HG03565 (cell line): ENCODE measurements around the gene HRG.
A peak's percentile ranks its signal among the peaks of the same experiment; 100 is the strongest.
"Not testable (repeated sequence)": the region's sequence is repeated elsewhere in the genome, so short reads cannot be mapped to it uniquely, and the experiment has no call there.

ENCODE experiments used
- ATAC-seq: cut with Tn5 transposase; IDR thresholded peaks from one replicate; pipeline ENCODE4 v1.9.1; 2021; ENCODE audit warnings: mild to moderate bottlenecking, moderate library complexity; ENCODE audit not compliant: unreplicated experiment

Gene HRG, protein sequence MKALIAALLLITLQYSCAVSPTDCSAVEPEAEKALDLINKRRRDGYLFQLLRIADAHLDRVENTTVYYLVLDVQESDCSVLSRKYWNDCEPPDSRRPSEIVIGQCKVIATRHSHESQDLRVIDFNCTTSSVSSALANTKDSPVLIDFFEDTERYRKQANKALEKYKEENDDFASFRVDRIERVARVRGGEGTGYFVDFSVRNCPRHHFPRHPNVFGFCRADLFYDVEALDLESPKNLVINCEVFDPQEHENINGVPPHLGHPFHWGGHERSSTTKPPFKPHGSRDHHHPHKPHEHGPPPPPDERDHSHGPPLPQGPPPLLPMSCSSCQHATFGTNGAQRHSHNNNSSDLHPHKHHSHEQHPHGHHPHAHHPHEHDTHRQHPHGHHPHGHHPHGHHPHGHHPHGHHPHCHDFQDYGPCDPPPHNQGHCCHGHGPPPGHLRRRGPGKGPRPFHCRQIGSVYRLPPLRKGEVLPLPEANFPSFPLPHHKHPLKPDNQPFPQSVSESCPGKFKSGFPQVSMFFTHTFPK

DNA sequence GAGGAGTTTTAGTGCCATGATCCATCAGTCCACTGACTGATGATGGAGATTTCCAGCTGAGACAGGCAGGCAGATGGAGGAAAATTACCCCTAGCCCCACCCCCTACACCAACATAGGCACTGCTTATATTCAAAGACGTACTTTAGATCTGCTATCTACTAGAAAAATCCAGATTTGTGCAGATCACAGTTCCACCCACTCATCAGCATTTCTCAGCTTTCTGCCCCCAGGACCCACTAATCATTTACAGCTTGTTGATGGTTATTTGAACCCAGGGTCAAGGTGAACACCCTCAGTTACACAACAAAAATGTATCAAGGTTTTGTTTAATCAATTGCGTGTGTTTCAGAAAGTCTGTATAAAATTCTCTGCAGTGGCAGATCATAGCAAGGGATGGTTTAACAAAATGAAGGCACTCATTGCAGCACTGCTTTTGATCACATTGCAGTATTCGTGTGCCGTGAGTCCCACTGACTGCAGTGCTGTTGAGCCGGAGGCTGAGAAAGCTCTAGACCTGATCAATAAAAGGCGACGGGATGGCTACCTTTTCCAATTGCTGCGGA lies at the start of gene HRG:
HRG (plus strand) TSS at position 390 of the 564 bp plus-strand sequence; CDS start at position 408, 18 bp downstream.
- no peak for ATAC-seq

DNA sequence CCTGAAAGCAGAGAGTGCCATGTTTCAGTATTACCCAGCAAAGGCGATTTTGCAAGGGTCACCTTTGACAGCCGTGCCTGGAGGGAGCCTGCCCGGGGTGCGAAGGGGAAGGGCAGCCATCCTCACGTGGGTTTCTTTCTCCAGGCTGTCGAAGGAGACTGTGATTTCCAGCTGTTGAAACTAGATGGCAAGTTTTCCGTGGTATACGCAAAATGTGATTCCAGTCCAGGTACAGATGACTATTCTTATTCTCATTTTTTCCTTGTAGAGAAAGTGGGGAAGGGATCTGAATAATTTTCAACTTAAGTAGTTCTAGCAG lies 49.6 kb upstream of the HRG start:
- no peak for ATAC-seq

DNA sequence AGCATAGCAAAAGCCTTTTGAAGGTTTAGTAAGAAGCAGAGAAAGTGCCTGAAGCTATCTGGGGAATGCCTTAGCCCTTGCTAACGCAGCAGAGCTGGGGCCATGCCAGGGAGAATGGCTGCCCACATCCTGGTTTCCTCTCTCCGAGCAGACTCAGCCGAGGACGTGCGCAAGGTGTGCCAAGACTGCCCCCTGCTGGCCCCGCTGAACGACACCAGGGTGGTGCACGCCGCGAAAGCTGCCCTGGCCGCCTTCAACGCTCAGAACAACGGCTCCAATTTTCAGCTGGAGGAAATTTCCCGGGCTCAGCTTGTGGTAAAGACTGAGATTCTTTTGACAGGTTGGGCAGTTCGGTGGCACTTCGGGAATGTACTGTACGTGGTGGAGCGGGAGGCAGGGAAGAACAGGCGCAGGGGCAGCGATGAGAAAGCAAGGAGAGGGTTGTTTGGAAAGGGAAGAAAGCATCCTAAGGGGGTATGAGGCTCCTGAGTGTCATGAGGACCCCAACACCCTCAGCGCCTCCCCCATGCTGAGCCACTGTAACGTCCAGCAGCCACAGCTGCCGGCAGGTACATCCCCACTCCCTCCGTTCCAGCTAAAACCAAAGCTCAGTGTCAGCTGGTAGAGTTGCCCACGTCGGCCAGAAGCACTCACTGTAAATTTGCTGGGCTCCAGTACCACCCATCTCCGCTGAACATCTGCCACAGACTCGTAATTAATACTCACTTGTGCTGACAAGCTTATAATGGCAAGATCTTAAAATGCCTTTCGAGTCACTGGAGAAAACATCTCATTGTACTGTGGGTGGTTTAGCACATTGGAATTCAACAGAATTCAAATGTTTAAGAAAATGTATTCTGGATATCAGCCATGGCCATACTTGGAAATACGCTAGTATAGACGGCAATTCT lies 48.5 kb upstream of the HRG start:
- peak; percentile 75 for ATAC-seq

DNA sequence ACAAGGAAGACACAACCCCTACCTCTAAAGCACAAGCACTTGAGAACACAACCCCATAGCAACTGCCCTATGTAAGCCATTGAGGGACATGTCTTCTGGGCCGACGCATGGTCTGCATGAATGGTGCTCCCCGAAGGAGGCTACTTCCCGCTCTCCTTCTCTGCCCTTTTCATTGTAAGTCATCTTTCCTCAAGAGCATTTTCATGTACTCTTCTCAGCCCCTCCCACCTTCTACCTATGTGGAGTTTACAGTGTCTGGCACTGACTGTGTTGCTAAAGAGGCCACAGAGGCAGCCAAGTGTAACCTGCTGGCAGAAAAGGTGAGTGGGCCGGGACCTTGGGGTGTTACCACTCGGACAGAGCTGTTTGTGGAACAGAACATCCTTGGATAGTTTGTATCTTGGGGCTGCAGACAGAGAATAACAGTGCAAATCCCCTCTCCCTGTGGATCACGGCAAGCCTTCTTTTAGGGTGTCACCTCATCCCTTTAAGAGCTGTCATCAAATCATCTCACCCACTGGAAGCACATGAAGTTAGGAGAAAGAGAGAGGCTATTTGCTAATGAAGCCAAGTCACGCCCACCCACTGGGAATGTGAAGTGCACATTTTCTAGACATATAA lies 47.4 kb upstream of the HRG start:
- no peak for ATAC-seq

DNA sequence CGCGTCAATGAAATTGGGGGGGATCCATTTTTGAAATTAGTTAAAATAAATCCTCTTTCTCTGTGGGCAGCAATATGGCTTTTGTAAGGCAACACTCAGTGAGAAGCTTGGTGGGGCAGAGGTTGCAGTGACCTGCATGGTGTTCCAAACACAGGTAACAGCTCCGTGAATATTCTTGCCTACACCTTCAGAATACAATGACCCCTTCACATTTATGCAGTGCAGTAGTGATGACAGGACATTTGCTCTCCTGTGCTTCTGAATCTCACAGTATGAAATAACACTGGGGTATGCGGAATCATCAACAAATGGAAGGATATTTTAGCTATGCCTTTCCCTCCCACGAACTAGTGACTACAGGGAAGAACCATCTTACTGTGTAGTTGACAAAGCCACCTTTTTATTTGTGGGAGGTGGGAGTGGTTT lies 46.0 kb upstream of the HRG start:
- ATAC-seq: no peak

DNA sequence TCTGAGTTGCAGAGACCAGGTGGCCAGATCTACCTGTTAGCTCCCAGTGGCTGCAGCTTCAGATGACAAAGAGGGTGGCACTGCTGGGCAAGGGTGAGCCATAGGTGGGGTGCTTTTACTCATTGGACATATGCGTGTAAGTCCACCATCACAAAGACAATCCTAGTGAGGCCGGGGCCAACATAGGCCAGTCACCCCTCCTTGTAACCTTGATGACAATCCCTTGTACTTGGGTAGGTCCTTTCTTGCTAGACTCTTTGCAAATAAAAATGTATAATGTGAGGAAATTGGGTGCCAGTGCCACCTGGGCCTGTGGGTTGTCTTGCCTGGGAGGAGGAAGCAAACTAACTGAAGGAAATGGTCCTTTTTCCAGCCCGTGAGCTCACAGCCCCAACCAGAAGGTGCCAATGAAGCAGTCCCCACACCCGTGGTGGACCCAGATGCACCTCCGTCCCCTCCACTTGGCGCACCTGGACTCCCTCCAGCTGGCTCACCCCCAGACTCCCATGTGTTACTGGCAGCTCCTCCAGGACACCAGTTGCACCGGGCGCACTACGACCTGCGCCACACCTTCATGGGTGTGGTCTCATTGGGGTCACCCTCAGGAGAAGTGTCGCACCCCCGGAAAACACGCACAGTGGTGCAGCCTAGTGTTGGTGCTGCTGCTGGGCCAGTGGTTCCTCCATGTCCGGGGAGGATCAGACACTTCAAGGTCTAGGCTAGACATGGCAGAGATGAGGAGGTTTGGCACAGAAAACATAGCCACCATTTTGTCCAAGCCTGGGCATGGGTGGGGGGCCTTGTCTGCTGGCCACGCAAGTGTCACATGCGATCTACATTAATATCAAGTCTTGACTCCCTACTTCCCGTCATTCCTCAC lies 45.4 kb upstream of the HRG start:
- ATAC-seq: no peak

DNA sequence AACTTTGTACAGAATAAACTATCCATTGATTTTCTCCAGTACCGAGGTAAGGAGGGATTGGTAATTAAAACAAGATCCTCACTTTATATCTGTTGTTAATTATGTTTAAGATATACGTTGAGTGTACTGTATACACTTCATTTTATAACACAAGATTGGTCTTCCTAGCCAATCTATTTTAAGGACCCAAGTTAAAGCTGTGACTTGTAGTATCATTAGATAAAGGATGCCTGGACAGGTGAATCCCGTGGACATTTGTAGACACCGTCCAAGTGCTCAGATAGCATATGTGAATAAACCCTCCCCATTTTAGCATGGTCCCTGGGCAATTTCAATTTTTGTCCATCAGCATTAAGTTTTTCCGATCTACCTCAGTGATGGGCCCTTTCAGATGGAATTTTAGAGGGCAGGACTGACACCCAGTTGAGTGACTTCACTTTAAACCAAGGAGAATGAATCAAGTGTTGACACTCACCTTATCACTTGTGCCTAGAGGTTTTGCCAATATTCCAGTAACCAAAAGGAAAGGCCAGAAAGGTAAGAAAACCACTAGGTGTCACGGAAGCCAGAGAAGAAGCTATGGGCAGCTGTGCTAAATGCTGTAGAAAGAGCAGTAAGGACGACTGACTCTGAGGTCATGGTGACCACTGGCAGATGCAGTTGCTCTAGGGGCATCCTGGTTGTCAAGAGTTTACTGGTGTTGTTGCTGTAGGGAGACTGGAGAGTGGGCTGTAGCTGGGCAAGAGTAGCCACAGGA lies 43.7 kb upstream of the HRG start:
- ATAC-seq: no peak

DNA sequence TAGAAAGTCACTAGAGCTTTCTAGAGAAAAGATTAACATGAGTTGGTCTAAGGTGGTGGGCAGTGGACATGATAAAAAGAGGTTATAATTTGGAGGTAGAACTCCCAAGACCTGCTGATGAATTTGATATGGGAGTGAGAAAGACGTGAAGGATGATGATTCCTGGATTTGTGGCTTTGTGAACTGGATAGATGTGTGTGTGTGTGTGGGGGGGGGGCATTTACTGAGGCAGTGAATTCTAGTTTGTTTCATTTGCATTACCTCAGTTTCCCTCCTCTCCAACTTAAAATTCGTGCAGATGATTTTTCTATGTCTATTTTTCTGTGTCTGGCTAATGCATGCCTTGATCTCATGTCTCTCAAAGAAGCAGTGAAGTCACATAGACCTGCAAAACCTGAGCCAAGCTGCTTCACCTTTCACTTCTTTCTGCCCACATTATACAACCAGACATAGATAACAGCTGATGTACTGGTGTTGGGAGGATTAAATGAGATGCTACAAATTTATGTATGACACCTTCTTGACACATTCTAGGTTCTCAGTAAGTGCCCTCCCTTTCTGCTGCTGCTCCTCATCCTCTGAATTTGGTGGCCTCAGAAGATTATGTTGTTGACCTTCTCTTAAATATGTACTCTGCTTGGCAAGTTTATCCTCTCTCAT lies 43.0 kb upstream of the HRG start:
- ATAC-seq: no peak

DNA sequence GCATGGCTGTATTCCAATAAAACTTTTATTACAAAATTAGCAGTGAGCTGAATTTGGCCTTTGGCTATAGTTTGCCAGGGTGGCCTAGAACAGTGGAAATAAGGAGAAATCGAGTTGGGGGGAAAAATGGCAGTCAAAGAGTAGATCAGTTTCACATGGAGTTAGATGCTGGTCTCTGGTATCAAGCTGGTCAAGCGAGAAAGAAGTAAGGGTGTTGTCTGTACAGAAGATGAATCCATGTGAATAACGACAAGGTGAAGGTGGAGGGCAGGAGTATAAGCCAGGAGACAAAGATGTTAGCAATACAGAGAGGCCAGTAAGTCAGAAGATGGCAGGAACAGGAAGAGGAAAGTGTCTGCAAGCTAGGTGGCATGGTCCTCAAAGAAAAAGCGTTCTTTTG lies 41.2 kb upstream of the HRG start:
- no peak for ATAC-seq

DNA sequence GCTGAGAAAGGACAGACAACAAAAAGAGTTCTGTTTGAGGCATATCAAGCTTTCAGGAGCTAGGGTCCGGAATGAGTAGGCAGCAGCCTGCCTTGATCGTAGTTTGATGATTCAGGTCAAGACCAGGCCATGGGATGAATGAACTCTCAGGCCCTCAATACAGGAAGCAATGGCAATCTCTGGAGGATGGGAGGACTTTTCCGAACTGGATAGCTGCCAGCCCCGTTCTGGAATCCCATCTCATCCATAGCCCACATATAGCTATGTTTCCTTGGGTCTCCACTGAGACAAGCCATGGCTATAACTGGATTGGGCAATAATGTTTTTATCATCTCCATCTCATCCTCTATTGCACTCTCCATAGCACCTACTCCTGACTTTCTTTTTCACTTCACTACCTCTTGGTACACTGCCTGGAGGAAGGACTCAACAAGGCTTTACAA lies 40.2 kb upstream of the HRG start:
- ATAC-seq: no peak

DNA sequence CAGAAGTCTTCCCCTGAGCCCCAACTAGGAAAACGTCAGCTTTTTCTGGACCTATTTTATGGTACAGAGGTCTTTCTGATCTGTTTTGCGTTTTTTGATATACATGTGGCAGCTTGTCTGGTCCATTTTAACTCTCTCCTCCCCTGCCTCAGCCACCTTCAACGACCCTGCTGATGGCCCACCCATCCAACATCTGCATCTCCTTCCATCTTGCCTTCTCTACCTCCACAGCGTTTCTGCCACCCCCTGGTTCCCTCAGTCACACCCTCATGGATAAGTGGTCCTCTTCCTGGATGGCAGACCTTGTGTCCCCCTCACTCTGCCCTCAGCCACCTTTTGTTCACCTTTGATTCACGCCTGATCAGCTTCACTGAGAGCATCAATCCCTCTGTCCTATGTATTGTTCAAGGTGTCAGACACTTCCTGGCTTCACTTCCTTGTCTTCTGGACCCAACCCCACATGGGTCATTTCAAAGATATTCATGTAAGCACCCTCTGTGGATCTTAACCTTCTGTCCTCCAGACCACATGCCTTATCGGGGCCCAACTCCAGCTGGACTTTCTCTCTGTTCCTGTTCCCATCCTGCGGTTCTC lies 39.5 kb upstream of the HRG start:
- no peak for ATAC-seq

DNA sequence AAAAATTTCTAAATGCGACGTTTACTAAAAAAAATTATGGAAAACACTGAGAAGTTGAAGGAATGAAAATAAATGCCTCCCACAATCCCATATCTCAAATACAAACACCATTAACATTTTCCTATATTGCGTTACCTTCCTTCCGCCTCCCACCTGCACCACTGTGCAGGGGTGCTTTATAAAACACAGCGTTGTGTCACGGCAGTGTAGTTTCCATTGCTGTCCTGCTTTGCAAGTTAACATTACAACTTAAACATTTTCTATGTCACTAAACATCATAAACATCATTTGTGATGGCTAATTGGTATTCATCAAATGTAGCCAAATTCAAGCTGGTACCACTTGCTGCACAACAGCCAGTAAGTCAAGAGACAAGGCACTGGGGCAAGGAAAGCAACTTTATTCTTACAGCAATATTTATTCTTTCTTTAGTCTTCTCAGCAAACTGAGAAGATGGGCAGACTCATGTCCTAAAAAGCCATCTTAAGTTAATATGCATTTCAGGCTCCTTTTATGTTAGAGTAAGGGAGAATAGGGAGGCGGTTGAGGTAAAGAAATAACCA lies 37.9 kb upstream of the HRG start:
- no peak for ATAC-seq

DNA sequence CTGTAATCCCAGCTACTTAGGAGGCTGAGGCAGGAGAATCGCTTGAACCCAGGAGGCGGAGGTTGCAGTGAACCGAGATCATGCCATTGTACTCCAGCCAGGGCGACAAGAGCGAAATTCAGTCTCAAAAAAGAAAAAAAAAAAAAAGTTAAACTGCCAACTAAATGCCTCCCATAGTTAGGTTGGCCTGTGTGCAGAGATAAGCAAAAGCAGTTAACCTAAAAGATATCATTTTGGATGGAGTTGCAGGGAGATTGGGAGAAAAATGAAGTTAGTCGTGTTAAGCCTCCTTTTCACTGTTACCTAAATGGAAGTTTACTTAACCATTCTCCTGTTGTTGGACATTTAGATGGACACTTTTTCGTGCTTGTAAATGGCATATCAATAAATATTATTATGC lies 37.1 kb upstream of the HRG start:
- ATAC-seq: no peak

DNA sequence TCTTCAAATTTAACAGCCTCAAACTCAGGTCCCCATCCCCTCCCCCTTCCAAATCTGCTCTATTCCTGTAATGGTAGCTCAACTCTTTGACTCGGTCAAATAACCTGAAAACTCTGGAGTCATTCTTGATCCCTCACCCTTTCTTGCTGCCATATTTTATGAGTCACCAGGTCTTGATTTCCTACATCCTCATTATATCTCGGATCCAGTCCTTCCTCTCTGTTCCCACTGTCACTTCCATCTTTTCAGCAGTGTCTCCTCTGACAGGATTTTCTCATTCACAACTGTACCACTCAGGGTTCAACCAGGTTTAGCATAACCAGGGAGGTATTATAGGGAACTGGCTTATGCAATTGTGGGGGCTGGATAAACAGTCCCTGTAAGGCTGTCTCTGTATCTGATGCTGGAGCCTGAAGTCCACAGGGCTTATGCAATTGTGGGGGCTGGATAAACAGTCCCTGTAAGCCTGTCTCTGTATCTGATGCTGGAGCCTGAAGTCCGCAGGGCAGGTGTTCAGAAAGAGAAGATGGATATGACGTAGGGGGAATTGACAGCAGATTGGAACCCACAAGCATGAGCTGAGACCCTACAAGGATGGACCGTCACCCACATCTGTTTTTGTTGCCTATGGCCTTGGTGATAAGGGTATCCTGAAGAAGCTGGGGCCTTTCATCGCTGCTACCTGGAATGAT lies 34.7 kb upstream of the HRG start:
- no peak for ATAC-seq

DNA sequence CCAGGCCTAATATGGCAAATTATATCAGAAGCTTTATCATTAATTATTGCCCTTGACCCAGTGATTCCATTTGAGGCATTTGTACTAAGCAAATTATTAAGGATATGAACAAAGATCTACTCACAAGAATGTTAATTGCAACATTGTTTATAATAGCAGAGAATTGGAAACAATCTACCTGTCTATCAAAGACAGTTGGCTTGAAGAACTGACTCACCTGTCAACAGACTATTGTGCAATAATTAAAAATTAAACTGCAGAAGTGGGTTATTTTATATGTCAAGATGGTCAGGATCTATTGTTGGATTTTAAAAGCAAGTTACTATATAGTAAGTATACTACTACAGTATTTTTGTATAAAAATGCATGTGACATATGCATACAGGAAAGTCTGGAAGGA lies 32.3 kb upstream of the HRG start:
- ATAC-seq: no peak

DNA sequence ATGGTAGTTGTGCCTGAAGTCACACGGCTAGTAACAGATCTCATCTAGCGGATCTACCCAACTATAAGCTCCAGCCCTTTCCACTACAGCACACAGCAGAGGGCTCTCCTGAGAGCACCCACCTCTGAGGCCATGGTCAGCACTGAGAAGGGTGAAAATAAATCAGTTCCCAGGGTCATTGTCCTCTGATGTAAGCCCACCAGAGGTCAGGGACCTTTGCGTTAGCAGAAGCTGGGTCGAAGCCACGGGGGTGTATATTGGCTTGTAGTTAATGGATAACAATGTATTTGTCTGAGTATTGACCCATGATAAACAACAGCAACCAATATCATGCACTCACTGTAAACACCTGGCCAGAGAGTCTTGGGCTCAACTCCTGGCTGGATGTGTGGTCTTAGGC lies 31.6 kb upstream of the HRG start:
- not testable (repeated sequence) for ATAC-seq

DNA sequence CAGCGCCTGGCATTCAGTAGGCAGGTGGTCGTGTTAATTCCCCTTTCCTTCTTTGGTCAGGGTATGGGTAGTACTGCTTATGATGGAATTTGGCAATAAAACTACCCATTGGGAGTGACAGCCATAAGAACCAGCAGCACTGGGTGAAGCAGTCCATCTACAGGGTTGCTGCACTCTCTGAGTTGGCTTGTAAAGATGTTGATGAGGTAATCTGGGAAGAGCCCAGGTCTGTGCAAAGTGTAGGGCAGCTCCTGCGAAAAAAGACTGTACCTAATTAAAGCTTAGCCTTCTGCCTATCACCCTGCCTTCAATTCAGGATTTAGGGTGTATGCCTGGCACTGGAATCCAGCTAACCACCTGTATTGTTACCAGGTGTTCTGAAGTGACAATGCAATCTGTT lies 30.3 kb upstream of the HRG start:
- no peak for ATAC-seq

DNA sequence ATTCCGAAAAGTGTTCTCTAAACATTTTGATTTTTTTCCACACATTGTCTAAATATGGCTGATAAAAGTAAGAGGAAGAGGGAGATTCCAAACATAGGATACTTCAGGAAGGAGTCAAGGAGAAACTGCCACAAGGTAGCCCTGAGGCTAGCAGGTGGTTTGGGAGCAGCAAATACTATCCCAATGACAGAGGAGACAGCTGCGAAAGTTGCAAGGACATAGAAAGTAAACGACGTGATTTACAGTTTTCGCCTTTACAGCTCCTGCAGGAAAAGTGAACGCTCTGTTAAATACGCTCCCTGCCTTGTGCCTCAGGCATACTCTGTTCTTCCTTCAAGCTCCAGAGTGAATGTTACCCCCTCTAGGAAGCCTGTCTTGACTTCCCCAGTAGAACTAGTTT lies 29.3 kb upstream of the HRG start:
- no peak for ATAC-seq
